Measurements from ENCODE around the gene PYGL. TPM values are rescaled to one million over a fixed set of nuclear protein-coding genes. Genes with fewer than 3 reads are reported as not detected.
A peak's percentile ranks its signal among the peaks of the same experiment; 100 is the strongest.
"Not testable (repeated sequence)": the region's sequence is repeated elsewhere in the genome, so short reads cannot be mapped to it uniquely, and the experiment has no call there.

The PYGL gene
- total RNA-seq, 1 donor from 2014 or later, result 11.1 TPM

DNA sequence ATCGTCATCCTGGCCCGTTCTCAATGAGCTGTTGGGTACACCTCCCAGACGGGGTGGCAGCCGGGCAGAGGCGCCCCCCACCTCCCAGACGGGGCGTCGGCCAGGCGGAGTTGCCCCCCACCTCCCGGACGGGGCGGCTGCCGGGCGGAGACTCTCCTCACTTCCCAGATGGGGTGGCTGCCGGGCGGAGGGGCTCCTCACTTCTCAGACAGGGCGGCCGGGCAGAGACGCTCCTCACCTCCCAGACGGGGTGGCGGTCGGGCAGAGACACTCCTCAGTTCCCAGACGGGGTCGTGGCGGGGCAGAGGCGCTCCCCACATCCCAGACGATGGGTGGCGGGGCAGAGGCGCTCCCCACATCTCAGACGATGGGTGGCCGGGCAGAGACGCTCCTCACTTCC lies 12.1 kb upstream of the PYGL start:
- not testable (repeated sequence) for DNase-seq (ENCODE audit: low spot score)
- intact Hi-C loops (cut with DNase I), result loop anchor here (10.0 kb wide), 1 partner anchor 138 kb away; the partner anchor contains the start of gene TRIM9

DNA sequence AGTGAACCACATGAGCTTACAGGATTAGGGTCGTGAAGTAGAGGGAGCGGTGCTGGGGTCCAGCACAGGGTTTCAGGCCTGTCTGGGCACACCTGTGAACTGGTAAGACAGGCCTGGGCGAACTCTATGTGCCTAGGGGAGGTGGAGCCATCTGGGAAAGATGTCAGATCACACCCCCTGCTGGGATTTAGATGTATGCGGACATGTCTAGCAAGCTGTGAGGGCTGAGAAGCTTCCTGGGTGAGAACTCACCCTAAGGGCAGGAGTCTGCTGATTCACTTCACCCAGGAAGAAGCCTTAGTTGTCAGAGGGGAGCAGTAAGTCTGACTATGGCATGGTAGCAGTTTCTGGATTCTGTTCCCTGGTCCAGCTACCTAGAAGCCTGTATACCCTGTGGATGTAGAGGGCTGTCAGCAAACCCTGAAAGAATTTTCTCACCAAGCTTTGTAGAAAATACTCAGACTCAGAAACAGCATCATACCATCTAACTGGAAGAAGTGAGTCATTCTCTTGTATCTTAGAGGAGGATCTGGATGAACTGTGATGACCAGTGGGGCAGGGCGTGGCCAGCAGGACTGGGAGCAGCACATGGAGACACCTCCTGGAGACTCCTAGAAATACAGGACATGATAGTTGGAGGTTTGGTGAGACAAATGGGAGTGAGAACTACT lies 11.2 kb upstream of the PYGL start:
- DNase-seq (ENCODE audit: low spot score), result peak; percentile 81
- intact Hi-C loops (cut with DNase I), result loop anchor here (10.0 kb wide), 1 partner anchor 139 kb away; the partner anchor contains the start of gene TRIM9

DNA sequence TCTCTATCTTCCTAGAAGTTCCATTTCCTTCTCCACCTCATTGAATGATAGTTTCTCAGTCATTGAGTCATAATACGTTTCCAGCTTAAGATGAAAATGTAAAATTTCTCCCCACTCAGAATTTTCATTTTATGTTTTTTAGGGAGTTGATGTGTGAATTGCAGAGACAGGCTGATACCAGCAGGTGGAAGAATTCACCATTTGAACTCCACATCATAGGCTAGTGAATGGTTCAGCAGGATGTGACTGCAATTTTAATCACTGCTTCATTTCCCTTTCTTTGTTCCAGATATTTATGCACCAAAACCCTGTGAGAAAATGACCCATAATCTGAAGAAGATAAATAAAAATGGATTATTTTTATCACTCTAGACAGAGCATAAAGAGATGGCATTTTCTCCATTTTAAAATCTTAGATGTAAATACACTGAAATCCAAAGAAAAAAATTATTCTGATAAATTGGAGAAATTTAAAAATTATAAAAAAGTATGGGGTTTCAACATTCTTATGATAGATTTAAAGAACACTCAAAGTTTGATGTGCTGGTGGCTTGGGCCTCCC lies 10.6 kb upstream of the PYGL start:
- intact Hi-C loops (cut with DNase I), result loop anchor here (5.0 to 10.0 kb wide), 2 partner anchors 140 to 267 kb away; partner anchors contain the start of gene TRIM9
- DNase-seq (ENCODE audit: low spot score), result no peak

- intact Hi-C loops (cut with DNase I), result loop anchor here (5.0 to 10.0 kb wide), 2 partner anchors 141 to 269 kb away; partner anchors contain the start of gene TRIM9
- no peak for DNase-seq (ENCODE audit: low spot score)
Measured at GRCh38 chr14:50953502-50953901, 9.2 kb upstream of the PYGL start.

- intact Hi-C loops (cut with DNase I), result loop anchor here (5.0 to 10.0 kb wide), 2 partner anchors 144 to 271 kb away; partner anchors contain the start of gene TRIM9
- DNase-seq (ENCODE audit: low spot score), result no peak
Measured at GRCh38 chr14:50951032-50951431, 6.7 kb upstream of the PYGL start.

DNA sequence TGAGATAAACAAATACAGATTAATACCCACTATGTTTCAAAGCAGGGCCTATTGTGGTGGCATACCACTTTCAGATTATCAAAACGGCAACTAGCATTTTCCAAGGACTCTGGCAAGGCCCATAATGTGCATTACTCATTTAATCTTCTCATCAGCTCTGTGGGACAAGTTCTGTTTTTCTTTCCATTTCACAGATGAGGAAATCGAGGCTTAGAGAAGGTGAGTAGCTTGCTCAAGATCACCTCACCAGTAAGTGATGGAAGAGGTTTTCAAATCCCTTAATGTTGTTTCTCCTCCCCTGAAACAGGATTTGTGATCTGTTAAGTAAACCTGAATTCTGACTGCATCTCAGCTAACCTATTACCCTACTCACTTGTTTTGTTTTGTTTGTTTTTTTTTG lies 3.9 kb upstream of the PYGL start:
- DNase-seq (ENCODE audit: low spot score), result no peak
- intact Hi-C loops (cut with DNase I), result no loop called here

DNA sequence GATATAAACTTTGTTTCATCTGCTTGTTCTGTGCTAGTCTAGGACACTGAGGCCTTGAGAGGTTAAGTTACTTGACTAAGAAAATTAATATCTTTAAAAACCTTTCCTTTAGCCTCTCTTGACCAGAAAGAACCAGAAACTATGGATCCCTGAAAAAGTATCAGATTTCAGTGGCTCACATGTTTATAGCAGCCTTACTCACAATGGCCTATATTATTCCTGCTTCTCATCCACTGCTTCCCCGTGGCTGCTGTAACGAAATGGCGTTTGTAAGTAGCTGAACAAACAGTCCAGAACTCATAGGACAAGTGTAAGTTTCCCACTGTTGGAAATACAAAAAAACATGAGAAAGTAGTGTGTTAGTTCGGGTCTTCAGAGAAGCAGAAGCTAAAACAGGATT lies 3.2 kb upstream of the PYGL start:
- intact Hi-C loops (cut with DNase I), result no loop called here
- DNase-seq (ENCODE audit: low spot score), result no peak

DNA sequence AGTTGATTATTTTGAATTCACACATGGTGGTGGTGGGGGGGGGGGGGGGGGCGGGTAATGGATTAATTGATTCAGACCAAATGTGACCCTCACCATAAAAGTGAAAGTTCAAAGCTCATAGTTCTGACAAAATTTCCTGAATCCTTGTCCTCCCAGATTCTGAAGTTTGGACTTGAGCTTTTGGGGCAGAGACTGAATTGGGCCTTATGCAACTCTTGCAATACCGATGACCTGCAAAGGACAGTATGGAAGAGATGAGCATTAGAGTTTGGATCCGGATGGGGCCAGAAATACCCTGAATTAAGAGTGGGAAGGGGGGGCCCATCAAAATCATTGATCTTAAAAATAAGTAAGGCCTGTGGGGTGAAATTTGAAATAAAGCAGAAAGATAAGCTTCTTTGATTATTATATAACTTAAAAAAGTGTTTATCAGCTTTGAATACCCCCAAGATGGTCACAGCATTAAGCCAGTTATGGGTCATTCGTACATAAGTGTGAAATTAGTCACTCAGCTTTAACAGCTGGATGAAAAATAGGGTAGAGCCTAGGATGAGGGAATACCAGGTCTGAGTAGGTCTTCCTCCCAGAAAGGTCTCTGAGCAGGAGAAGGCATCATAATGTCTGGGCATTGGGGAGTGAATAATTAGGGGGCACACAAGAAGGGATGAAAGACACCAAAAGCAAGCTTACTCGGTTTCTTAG lies 2.1 kb upstream of the PYGL start:
- intact Hi-C loops (cut with DNase I), result no loop called here
- no peak for DNase-seq (ENCODE audit: low spot score)

DNA sequence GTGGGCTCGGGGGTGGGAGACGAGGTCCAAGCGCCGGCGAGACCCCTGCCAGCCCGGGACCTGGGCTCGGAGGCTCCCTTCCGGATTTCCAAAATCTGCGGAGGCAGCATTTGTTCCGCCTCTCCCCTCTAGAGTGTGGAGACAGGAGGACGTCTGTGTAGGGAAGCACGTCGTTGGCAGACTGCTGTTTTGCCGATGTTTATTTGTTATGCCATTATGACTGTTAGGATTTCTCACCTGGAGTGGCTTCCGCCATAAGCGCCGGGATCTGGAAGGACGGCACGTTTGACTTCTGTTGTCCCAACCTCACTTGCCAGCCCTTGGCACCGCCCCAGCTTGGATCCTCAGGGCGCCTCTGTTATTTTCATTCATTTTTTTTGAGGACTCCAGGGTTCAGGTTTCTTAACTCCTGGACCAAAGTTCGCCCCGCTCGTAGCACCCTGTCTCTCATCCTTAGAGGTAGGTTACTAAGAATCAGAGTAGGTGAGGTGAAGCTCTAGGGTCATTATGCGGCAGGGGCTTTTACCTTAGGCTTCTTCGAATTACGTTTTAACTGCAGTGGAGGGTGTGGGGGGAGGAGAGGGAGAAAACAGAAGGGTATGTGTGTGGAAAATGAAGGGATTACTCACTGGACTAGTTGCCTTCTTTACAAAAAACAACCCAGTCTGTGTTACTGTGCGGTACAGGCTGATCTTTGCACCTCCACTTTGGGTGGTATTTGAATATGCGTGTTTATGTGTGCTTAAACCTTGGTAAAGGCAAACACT lies 547 bp upstream of the PYGL start:
- DNase-seq (ENCODE audit: low spot score), result no peak
- intact Hi-C loops (cut with DNase I), result no loop called here

GRCh38 chr14:50943261-50943942 lies 881 bp downstream of the PYGL start:
- intact Hi-C loops (cut with DNase I), result no loop called here

DNA sequence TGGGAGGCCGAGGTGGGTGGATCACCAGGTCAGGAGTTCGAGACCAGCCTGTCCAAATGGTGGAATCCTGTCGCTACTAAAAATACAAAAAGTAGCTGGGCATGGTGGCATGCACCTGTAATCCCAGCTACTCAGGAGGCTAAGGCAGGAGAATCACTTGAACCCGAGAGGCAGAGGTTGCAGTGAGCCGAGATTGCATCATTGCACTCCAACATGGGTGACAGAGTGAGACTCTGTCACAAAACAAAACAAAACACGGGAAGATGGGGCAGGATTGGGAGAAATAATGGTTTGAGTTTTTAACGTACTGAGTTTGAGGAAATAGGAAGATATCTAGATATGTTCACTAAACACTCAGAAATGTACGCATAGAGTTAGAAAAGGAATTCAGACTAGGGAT lies 2.6 kb downstream of the PYGL start:
- DNase-seq (ENCODE audit: low spot score); intact Hi-C loops (cut with DNase I): not testable (repeated sequence)

More at GRCh38 chr14:50943261-50943942, 881 bp downstream of the PYGL start:
- DNase-seq (ENCODE audit: low spot score), result peak; percentile 78

DNA sequence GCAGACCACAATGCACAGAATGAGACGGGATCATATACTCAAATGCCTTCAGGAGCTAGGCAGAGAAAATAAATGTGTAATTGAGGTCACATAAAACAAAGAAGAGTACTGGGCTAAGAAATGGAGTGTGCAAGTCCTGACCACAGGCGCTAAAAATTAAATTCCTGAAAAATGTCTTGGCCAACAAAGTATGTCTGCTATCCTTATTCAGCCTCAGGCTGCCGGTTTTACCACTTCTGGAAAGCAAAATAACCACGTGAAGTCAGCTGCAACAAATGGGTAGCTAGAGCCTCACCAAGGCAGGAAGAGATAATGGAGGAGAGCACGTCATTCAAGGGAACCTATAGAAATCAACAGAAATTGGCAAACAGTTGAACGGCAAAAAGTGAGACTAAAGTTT lies 3.1 kb downstream of the PYGL start:
- DNase-seq (ENCODE audit: low spot score), result no peak
- intact Hi-C loops (cut with DNase I), result no loop called here

DNA sequence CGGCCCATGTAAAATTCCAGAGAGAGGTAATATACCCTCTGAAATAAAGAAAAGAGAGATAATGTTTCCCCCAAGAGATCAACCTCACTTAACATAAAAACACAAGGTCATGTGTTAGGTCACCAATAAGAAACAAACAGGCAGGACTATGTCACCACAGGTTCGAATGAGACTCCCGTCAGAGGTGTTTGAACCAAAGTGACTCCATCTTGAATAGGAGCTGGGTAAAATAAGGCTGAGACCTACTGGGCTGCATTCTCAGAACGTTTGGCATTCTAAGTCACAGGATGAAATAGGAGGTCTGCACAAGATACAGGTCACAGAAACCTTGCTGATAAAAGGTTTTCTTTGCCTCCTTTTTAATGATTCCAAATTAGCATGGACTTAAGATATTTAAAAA lies 6.5 kb downstream of the PYGL start:
- intact Hi-C loops (cut with DNase I), result no loop called here
- DNase-seq (ENCODE audit: low spot score), result no peak

GRCh38 chr14:50937325-50937724 lies 7.0 kb downstream of the PYGL start:
- intact Hi-C loops (cut with DNase I), result no loop called here
- no peak for DNase-seq (ENCODE audit: low spot score)

DNA sequence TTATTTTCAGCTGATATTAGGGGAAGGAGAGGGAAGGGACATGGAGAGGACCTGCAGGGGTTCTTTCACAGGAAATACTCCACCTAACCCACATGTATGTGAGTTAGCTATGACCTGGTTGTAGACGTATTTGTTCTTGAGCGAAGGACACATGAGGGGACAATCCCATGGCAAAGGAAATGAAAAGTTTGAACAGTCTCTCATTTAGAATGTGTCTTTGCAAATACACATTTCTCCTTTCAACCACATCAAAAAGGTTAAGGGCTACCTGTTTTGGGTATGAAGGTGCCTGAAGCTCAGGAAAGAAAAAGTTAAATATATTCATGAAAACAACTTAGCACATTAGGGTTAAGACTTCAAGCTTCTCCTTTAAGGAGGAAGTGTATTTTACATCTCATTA lies 7.4 kb downstream of the PYGL start:
- intact Hi-C loops (cut with DNase I), result no loop called here
- no peak for DNase-seq (ENCODE audit: low spot score)

DNA sequence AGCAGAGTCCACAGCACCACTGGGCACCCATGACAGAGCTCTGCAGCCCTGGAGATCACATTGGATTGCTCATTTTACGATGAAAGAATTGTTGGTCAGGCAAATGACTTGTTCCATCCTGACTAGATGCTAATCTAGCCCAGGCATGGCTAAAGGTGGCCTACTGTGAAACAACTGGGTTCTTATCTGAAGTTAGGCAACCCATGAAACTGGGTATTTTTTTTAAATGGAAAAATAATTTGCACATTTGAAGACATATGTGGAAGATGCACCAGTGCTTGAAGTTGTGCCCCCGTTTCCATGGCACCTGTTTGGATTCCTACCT lies 8.3 kb downstream of the PYGL start:
- DNase-seq (ENCODE audit: low spot score), result no peak
- intact Hi-C loops (cut with DNase I), result no loop called here

DNA sequence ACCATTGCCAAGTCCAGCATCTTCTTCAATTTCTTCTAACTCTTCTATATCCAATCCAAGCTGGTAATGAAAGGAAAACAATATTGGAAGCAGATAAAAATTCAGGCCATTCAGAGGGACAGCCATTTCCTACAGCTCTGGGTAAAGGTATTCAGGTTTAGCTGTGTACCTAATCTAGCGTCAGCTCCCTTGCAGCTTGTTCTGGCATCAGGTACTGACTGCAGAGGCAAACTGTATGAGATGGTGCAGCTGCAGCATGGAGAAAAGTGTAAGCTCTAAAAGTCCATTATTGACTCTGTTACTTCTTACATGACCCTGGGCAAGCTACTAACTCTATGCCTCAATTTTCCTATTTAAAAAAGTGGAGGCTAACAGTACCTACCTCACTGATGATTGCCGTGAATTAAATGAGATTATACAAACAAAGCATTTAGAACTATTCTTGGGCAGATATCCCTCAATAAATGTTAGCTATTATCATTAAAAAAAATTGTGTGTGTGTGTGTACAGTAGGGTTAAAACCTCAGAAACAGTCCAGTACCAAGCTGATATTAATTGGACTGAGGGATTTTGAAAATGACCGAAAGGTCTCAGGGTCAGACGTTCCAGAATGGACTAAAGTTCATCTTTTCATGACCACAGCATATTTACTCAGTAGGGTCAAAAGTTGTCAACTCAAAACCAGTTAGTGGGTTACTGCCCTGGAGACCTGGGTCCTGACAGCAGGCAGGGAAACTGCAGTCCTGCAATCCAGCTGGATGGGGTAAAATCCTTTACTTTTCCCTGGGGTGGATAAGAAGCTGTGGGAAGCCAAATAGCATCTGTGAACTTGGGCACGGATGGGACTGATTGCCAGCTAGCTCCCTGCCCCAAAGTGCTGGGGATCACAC lies 8.9 kb downstream of the PYGL start:
- DNase-seq (ENCODE audit: low spot score), result no peak
- intact Hi-C loops (cut with DNase I), result no loop called here

DNA sequence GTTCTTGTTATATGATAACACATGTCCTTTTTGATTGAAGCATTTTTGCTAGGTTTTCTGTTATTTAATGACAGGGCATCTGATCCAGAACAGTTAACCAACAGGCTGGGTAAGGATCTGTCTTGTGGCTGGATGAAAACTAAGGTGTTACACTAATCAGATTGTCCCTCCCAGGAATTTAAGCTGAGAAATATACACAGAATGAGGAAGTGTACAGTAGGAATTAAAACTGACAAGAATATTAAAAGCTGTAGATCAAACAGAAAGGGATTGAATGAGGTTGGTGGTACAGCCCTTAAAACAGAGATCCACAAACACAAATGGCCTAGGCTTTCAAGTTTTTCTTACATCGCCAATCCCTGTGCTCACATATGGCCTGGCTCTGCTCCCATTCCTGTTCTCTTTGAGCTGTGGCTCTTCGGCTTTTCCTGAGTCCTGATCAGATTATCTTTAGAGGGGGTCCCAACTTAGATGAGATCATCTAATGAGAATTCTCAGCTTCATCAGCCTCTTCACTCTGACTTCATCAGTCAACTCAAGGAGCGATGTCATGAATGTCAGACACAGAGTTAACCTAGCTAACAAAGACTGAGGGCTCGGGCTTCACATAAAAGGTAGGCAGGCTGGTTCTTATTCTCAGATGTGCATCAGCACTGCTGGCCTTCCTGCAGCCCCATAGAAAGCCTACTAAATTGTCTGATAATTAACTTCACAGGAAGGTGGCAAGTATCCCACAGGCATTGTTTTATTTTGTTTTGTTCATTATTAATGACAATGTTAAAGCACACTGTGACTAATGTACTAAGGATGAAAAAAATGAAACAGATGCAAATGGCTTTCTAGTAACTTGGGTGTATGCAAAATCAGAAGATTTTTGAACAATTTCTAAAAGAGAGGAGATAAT lies 11.4 kb downstream of the PYGL start:
- DNase-seq (ENCODE audit: low spot score), result no peak
- intact Hi-C loops (cut with DNase I), result no loop called here
